Stimulated activated CD8-positive, alpha-beta memory T cell treated with anti-CD3 and anti-CD28 coated beads, Interleukin-15, amount 100 ng/mL, for 4 hours (primary cell): ENCODE data around the gene UVRAG.

ENCODE experiments used
- DNase-seq, 2 donors: peaks; one replicate each; pipeline ENCODE4 v3.0.0-alpha.2; 2020; ENCODE audit warnings: low read depth in 2 of 2

Gene UVRAG

DNA sequence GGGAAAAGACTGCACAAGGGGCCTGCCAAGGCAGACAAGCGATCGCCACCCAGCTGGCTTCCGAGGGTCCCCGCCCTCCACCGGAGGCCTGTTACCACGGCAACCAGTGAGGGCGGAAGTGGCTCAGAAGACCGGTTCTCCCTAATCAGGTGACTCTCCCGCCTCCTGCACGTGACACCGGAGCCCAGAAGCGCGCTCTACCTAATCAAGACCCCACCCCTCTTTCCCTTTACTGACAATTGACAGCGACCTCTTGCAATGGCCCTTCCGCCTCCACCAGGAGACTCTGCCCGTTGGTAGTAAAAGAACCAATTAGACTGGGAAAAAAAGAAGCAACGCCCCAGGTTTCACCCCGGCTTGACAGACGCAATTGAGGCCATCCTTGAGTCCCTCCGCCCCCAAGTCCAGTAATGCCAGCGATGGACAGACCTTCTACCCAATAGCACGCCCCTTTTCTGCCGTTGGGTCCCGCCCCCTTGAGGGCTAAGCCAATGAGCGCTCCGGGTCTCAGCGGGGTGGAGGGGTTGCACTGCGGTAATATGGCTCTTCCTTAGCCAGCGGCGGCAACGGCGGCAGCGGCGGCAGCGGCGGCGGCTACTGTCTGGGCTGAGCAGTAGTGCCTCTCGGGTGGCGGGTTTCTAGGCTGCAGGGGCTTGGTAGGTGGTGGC is at the start of gene UVRAG:
Gene UVRAG, plus strand, starts transcription at position 534 of the 668 bp plus-strand sequence. CDS start 198 bp downstream, outside the sequence.
- peak; percentile 94 to 96 for DNase-seq

GRCh38 chr11:75766443-75767227 is 48.4 kb upstream of the UVRAG start:
- DNase-seq = no peak

DNA sequence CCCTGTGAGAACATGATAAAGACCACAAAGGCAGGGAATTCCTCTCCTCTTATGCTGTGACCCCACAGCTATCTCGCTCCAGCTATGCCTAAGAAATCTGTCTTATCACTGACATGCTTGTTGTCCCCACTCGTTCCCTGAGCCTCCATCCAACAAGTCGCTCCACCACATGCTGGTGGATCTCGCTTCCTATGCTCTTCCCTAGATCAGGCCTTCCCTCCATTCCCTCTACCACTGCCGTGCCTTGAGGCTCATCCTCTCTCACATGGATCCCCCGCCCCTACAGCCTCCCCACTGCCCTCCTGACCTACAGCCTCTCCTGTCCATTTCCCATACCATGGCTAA is 47.8 kb upstream of the UVRAG start:
- no peak for DNase-seq

GRCh38 chr11:75767793-75768111 is 47.3 kb upstream of the UVRAG start:
- DNase-seq = no peak

DNA sequence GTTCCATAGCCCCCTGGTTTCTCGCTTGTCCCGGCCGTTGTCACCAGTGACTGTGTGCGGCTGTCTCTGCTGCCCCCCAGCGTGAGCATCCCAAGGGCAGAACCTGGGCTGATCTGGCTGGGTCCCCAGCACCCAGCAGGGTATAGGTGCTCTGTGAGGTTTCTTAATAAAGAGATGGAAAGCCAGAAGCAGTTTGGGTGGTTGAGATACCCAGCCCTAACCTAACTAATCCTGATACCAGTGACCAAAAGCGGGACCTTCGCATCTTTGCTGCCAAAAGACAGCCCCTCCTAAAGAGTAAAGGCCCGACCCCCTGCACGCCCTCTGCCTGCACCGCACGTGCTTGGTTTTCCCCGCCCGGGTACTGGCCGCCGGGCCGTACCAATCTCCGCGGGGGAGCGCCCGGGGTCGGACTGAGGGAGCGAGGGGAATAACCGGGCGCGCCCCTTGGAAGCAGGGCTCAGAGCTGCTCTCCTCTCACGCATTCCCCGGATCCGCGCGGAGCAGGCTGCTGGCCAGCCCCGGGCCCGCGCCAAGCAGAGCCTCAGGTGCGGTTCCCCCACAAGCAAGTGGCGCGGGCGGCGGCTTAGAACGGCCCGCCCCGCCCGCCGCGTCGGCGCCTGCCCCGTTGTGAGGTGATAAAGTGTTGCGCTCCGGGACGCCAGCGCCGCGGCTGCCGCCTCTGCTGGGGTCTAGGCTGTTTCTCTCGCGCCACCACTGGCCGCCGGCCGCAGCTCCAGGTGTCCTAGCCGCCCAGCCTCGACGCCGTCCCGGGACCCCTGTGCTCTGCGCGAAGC is 46.7 kb upstream of the UVRAG start, which contains the start of gene DGAT2:
Gene DGAT2, plus strand, starts transcription at position 667 of the 797 bp plus-strand sequence. CDS start 214 bp downstream, outside the sequence.
- peak; percentile 41 to 50 for DNase-seq

GRCh38 chr11:75768909-75769771 is 45.9 kb upstream of the UVRAG start:
- no peak for DNase-seq

GRCh38 chr11:75770102-75770501 is 44.9 kb upstream of the UVRAG start:
- no peak for DNase-seq

DNA sequence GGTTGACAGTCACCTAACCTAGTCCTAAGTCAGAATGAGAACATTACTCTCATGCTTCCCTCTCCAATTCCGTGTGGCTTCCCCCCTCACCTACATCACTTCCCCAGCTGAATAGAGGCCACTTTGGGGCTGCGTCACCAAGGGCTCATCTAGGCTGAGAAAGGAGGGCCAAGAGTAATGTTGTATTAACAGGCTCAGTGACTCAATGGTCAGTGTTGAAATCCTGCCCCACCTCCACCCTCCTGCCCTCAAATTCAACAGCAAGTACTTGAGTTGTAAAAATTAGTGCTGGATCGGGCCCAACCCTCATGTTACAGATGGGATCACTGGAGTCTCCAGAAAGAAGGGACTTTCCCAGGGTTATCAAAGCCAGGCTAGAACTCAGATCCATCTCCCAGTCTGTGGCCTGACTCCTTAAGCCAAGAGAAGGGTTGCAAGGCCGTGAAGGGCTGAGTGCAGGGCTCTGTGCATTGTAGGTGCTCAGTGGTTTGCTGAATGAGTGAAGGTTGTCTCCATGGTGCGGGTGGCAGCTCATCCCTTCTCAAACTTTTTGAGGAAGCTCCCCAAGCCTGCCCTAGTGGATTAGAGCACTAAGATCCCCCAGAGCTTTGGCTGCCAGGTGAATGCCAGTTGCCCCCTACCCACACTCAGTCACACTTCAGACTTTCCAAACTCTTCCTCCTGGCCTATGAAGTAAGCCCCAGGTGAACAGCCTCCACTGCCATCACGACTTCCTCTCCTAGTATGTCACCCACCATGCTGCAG is 43.2 kb upstream of the UVRAG start:
- DNase-seq = no peak

DNA sequence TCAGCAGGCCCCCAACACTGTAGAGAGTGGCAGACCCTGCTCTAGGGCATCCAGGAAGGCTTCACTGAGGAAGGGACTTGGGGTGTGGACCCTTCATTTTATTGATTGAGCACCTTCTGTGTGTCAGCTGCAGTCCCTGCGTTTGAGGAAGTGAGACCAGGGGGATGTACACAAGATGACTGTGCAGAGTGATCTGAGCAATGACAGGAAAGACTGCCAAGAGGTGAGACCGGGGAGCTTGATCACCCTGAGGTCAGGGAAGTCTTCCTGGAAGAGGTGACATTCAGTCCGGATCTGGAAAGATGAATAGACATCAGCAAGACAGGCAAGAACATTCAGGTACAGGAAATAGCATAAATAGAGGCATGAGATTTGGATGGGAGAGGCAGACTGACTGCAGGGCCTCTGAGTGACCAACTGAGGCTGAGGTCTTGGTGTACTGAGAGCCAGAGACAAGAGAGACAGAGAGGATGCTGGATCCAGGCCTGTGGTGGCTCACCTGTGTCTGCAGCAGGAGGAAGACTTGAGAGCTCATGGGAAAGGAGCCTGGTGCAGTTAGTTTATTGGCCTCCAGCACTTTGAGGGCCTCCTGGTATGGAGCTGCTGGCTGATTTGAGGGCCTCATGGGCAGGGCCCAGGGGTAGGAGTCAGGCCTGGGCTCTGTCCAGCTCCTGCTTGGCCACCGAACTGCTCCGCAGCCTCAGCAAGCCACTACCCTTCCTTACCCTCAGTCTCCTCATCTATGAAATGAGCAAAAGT is 41.2 kb upstream of the UVRAG start:
- DNase-seq = no peak

DNA sequence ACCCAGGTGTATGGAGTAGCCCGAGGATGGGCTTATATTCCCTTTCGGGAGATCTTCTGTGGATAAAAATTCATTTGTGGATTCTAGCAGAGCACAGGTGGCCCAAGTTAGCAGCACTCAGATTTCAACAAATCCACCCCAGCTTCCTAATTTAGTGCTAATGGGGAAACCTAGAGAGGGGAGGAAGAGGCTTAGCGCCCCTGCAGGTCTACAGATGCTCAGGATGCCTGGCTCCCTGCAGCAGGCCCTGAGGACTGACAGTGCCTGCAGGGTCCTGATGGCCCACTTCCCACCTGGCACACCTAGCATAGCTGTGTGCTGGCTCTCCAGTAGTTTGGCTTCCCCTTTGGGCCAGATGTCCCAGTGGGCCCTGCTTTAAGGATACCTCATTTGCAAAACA is 40.0 kb upstream of the UVRAG start:
- no peak for DNase-seq

- no peak for DNase-seq
Observed at GRCh38 chr11:75776546-75776945, 38.5 kb upstream of the UVRAG start.

DNA sequence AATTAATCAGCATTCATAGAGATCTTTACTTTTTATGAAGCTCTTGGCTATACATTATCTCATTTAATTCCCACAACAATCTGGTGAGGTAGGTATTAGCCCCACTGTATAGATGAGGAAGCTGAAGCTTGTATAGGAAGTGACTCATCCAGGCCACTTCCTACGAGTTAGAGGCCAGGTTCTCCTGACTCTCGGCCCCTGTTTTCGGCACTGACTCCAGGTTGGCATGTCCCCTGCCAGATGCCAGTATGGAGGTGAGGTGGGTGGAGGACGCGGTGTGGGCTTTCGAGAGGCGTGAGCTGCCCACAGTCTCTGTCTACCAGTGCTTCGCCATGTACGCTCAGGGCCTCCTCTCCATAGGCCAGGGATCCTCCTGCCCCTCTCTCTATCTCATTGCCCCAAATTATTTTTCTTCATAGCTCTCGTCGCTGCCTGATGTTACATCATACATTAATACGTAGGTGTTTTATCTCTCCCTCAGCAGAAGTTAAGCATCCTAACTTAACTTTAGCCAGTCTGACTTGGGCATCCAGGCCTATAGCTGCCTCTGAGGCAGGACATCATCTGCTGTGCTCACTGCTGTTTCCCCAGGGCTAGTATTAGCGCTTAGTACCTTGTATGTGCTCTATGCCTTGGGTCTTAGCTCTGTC is 37.4 kb upstream of the UVRAG start:
- no peak for DNase-seq

DNA sequence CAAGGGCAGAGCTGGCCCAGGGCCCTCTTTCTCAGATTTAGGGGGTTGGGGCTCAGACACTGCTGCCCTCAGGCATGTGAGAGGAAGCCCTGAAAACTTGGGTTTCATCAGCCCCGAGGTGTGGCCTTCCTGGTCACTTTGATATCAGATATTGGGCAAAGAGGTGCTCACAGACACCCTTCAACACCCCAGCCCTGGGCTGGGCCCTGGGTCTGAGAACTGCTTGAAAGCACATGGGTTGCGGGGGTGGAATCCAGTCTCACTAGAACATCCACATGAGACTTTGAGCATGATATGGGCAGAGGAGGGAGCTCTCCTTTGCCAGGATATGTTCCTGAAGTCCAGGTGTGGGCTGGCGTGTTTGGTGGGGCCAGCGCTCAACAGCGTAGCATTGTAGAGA is 36.0 kb upstream of the UVRAG start:
- DNase-seq = no peak

DNA sequence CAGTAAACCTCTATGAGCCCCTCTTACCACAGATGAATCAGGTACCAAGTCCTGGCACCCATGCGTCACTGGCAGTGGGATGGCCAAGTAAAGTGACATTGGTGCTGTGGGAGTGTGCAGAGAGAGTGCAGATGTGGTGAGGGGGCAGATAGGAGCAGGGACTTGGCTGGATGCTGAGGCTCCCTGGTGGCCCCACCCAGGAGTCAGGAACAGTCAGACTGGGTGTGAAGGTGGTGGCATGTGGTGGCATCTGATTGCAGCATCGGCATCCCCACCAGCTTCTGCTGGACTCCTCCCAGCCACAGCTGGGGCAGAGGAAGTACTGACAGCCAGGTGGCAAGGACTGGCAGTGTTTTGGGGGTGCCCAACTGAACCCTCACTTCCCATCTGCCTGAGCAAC is 35.0 kb upstream of the UVRAG start:
- no peak for DNase-seq

- DNase-seq = no peak
Observed at GRCh38 chr11:75780888-75781287, 34.1 kb upstream of the UVRAG start.

- no peak for DNase-seq
Observed at GRCh38 chr11:75781296-75781695, 33.7 kb upstream of the UVRAG start.

- DNase-seq = no peak
Observed at GRCh38 chr11:75781831-75782230, 33.2 kb upstream of the UVRAG start.

DNA sequence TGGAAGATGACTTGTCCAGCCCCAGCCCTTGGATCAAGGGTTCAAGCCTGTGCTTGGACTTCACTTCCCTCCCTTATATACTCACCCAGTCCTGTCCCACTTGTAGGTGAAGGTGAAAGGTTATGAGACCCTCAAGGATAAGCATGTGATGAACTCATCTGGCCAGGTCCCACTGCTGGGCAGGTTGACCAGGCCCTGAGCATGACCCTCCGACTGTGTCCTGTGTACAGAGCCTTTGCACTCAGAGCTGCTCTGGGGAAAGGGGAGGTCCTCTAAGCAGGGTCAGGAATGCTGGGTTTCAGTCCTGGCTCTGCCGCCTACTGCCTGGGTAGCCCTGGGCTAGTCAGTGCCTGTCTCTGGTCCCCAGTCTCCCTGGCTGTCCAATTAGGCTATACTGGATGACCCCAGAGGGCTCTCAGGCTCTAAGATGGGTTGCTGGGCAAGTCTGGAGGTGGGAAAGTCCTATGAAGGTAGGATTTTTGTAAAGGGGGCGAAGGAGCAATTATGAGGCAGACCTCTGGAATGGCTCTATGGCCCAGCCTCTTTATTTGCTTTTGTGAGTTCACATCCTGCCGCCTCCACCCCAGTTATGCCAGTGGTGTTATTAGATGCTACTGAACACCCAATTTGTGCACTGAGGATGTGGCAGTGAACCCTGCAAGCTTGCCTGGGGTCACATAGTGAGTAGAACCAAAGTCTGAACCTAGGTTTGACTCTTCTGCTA is 32.3 kb upstream of the UVRAG start:
- DNase-seq = no peak
